ENCODE data around the gene SCML1. TPM values are rescaled to one million over a fixed set of nuclear protein-coding genes. Genes with fewer than 3 reads are reported as not detected.
A peak's percentile ranks its signal among the peaks of the same experiment; 100 is the strongest.

The SCML1 gene, protein sequence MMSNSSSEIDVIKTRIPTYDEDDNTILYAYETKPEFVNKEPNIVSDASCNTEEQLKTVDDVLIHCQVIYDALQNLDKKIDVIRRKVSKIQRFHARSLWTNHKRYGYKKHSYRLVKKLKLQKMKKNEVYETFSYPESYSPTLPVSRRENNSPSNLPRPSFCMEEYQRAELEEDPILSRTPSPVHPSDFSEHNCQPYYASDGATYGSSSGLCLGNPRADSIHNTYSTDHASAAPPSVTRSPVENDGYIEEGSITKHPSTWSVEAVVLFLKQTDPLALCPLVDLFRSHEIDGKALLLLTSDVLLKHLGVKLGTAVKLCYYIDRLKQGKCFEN
- polyA plus RNA-seq = 10 to 100 TPM in 1 of 2 donors, 1 to 10 TPM in 1; 5.5 to 12.5 TPM

DNA sequence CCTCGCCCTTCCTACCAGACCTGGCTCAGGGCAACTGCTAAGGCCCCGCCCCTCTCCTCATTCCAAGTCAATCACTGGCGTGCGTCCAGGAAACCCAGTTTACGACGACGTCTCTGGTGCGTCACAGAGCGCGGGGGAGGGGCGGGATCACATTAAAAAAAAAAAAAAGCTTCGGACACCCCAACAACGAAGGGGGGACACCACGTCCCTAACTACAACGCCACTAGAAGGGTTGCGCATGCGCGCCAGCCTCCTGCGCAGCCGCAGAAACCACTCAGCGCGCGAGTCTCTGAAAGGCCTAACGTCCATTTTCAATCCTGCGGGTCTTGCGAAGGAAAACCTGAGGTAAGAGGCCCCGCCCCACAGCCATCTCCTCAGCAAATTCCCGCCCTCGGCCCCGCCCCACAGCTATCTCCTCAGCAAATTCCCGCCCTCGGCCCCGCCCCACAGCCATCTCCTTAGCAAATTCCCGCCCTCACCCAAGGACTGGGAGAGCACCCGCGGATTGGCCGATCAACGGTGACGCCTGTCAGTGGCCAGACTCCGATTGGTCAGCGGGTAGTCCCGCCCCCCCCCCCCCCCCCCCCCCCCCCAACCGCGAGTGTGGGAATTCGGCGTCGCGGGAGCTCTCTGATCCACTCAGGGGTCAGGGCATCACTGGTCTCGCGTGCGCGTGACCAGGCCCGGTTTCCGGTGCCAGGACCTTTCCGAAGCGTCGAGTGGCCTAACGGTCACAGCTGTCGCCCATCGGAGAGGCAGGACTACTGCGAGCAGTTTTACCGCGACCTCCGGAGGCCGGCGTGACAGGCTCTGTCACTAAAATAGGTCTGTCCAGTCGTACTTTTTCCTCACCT, at the start of gene SCML1:
TSS of gene SCML1 (plus strand) at position 638 of the 854 bp plus-strand sequence. CDS start 6,694 bp downstream, outside the sequence.
- no peaks in the 10 kb centered on the region for H3K36me3 ChIP-seq (ENCODE audit: control insufficient read depth in 2 of 2, insufficient read depth in 2 of 2, low read length in 1 of 2)
- peak within 1 kb of the TSS; percentile 89 to 94 for H3K27ac ChIP-seq (ENCODE audit: low read depth in 2 of 2, low read length in 1 of 2)
- H3K4me3 ChIP-seq (ENCODE audit: low read depth in 1 of 2, low read length in 2 of 2) = peak within 1 kb of the TSS; percentile 64 to 66
- WGBS, 2 donors = 1 to 39% methylated on average over 53 to 64 of the region's 67 CpGs
- H3K9me3 ChIP-seq (ENCODE audit: control insufficient read depth in 2 of 2, insufficient read depth in 1 of 2, low read depth in 1 of 2, low read length in 1 of 2) = peaks cover 0 to 6% of the 10 kb centered on the region in 2 donors
- no peaks in the 10 kb centered on the region for H3K27me3 ChIP-seq (ENCODE audit: control insufficient read depth in 1 of 2, insufficient read depth in 2 of 2, low read length in 2 of 2)
- no peaks in the 10 kb centered on the region for H3K4me1 ChIP-seq (ENCODE audit: control insufficient read depth in 2 of 2, insufficient read depth in 2 of 2, low read length in 1 of 2)

DNA sequence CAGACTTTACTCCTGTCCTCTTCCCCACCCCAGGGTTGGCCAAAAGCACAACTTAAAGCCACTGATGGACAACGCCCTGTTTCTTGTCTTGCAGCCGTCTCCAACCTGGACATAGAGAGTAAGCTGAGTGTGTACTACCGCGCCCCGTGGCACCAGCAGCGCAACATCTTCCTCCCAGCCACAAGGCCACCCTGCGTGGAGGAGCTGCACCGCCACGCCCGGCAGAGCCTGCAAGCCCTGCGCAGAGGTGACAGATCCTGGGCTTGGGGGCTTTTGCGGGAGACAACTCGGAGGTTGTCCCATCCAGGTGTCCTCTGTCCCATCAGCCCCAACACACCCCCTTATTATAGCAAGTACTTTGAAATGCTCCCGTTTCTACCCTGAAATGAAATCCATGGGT, 49.6 kb upstream of the SCML1 start:
- no peaks in the 10 kb centered on the region for H3K4me1 ChIP-seq (ENCODE audit: control insufficient read depth in 2 of 2, insufficient read depth in 2 of 2, low read length in 1 of 2)
- no peaks in the 10 kb centered on the region for H3K27me3 ChIP-seq (ENCODE audit: control insufficient read depth in 1 of 2, insufficient read depth in 2 of 2, low read length in 2 of 2)
- WGBS, 2 donors = 90 to 95% methylated on average over 13 to 14 of the region's 14 CpGs

DNA sequence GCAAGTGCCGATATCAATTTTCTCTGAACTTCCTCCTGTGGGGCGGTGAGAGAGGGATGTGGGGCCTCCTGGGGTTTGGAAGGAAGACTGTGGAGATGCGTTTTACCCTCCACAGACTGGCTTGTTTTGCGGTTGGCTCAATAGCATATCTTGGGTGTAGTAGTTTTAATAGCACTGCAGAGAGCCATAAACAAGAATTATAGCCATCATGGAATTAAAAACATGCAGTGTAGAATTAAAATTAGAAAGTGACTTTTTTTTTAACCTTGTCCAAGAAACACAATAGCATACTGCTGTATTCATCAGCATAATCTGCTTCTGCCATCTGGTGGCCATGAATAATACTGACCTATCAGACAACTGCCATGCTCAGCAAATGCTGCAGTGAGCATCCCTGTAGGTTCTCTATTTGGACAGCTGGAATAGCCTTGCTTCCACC, 47.3 kb upstream of the SCML1 start:
- no peak overlapping the region for H3K27ac ChIP-seq (ENCODE audit: low read depth in 2 of 2, low read length in 1 of 2)
- WGBS, 2 donors = 50 to 54% methylated on average over 4 of the region's 4 CpGs
- no peaks in the 10 kb centered on the region for H3K27me3 ChIP-seq (ENCODE audit: control insufficient read depth in 1 of 2, insufficient read depth in 2 of 2, low read length in 2 of 2)
- H3K4me3 ChIP-seq (ENCODE audit: low read depth in 1 of 2, low read length in 2 of 2) = no peak overlapping the region
- no peaks in the 10 kb centered on the region for H3K9me3 ChIP-seq (ENCODE audit: control insufficient read depth in 2 of 2, insufficient read depth in 1 of 2, low read depth in 1 of 2, low read length in 1 of 2)
- no peaks in the 10 kb centered on the region for H3K36me3 ChIP-seq (ENCODE audit: control insufficient read depth in 2 of 2, insufficient read depth in 2 of 2, low read length in 1 of 2)
- H3K4me1 ChIP-seq (ENCODE audit: control insufficient read depth in 2 of 2, insufficient read depth in 2 of 2, low read length in 1 of 2) = no peaks in the 10 kb centered on the region

More for the DNA sequence above, 49.6 kb upstream of the SCML1 start:
- Histone ChIP-seq H3K9me3 (ENCODE audit: control insufficient read depth in 2 of 2, insufficient read depth in 1 of 2, low read depth in 1 of 2, low read length in 1 of 2) (no peaks in the 10 kb centered on the region), H3K27ac (ENCODE audit: low read depth in 2 of 2, low read length in 1 of 2) (no peak overlapping the region), H3K36me3 (ENCODE audit: control insufficient read depth in 2 of 2, insufficient read depth in 2 of 2, low read length in 1 of 2) (no peaks in the 10 kb centered on the region), H3K4me3 (ENCODE audit: low read depth in 1 of 2, low read length in 2 of 2) (no peak overlapping the region)

DNA sequence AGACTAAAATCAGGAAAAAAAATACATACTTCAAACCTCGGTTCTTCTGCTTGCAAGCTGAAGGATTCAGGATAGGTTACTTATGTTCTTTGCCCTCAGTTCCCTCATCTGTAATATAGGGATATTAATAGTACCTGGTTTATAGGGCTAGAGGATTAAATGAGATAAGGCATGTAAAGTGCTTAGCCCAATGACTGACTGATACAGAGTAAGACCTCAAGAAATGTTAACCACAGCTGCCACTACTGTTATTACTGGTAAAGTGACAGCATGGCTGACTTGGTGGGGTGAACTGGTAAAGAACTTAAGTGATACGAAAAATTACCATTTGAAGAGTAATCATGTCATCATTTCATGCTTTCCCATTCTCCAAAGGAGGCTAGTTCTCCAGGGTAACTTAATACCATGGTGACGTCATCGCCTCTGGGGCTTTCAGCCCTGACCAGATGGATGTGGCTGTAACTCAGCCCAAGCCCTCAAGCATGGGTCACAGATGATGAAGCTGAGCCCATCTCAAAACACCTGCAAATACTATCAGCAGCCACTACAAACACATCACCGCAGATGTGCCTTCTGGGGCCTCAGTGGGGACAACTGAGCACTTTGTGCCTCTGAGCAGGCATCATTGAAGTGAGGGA, 44.5 kb upstream of the SCML1 start:
- H3K36me3 ChIP-seq (ENCODE audit: control insufficient read depth in 2 of 2, insufficient read depth in 2 of 2, low read length in 1 of 2) = no peaks in the 10 kb centered on the region
- H3K9me3 ChIP-seq (ENCODE audit: control insufficient read depth in 2 of 2, insufficient read depth in 1 of 2, low read depth in 1 of 2, low read length in 1 of 2) = no peaks in the 10 kb centered on the region
- H3K27me3 ChIP-seq (ENCODE audit: control insufficient read depth in 1 of 2, insufficient read depth in 2 of 2, low read length in 2 of 2) = no peaks in the 10 kb centered on the region
- no peak overlapping the region for H3K27ac ChIP-seq (ENCODE audit: low read depth in 2 of 2, low read length in 1 of 2)
- no peak overlapping the region for H3K4me3 ChIP-seq (ENCODE audit: low read depth in 1 of 2, low read length in 2 of 2)
- H3K4me1 ChIP-seq (ENCODE audit: control insufficient read depth in 2 of 2, insufficient read depth in 2 of 2, low read length in 1 of 2) = no peaks in the 10 kb centered on the region
- WGBS, 2 donors = 63 to 84% methylated on average over 5 of the region's 5 CpGs

DNA sequence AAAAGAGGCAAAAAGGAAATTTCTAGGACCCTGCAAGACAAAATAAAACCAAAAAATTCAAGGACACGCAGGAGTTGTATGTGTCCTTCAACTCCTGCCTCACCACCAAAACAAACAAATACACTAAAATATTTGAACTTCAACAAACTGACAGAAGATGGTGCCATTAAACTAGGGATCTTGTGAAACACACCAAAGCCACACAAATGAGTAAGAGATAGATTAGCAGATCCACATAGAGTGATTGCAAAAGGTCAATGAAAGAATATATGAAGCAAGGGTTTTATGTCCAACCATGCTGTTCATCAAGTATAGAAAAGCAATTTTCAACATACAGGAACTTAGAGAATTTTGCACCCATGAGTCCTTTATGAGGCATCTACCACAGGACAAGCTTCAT, 40.1 kb upstream of the SCML1 start:
- no peaks in the 10 kb centered on the region for H3K9me3 ChIP-seq (ENCODE audit: control insufficient read depth in 2 of 2, insufficient read depth in 1 of 2, low read depth in 1 of 2, low read length in 1 of 2)
- H3K27ac ChIP-seq (ENCODE audit: low read depth in 2 of 2, low read length in 1 of 2) = no peak overlapping the region
- H3K4me3 ChIP-seq (ENCODE audit: low read depth in 1 of 2, low read length in 2 of 2) = no peak overlapping the region
- 57 to 90% methylated on average over 1 of the region's 1 CpG for WGBS, 2 donors
- no peaks in the 10 kb centered on the region for H3K4me1 ChIP-seq (ENCODE audit: control insufficient read depth in 2 of 2, insufficient read depth in 2 of 2, low read length in 1 of 2)
- H3K27me3 ChIP-seq (ENCODE audit: control insufficient read depth in 1 of 2, insufficient read depth in 2 of 2, low read length in 2 of 2) = no peaks in the 10 kb centered on the region
- H3K36me3 ChIP-seq (ENCODE audit: control insufficient read depth in 2 of 2, insufficient read depth in 2 of 2, low read length in 1 of 2) = no peaks in the 10 kb centered on the region

DNA sequence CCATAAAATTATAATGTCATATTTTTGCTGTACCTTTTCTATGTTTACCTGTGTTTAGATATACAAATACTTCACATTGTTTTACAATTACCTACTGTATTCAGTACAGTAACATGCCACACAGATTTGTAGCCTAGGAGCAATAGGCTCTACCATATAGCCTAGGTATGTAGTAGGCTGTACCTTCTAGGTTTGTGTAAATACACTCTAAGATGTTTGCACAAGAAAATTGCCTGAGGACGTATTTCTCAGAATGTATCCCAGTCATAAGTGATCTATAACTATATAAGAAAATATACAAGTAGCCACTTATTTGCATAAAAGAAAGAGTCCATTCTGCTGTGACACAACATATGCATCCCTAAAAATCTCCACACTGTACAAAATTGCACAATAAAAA, 36.3 kb upstream of the SCML1 start:
- WGBS, 2 donors = 73 to 80% methylated on average over 1 of the region's 1 CpG
- H3K4me1 ChIP-seq (ENCODE audit: control insufficient read depth in 2 of 2, insufficient read depth in 2 of 2, low read length in 1 of 2) = no peaks in the 10 kb centered on the region
- H3K27me3 ChIP-seq (ENCODE audit: control insufficient read depth in 1 of 2, insufficient read depth in 2 of 2, low read length in 2 of 2) = no peaks in the 10 kb centered on the region
- no peak overlapping the region for H3K4me3 ChIP-seq (ENCODE audit: low read depth in 1 of 2, low read length in 2 of 2)
- no peak overlapping the region for H3K27ac ChIP-seq (ENCODE audit: low read depth in 2 of 2, low read length in 1 of 2)
- no peaks in the 10 kb centered on the region for H3K36me3 ChIP-seq (ENCODE audit: control insufficient read depth in 2 of 2, insufficient read depth in 2 of 2, low read length in 1 of 2)
- H3K9me3 ChIP-seq (ENCODE audit: control insufficient read depth in 2 of 2, insufficient read depth in 1 of 2, low read depth in 1 of 2, low read length in 1 of 2) = no peaks in the 10 kb centered on the region

DNA sequence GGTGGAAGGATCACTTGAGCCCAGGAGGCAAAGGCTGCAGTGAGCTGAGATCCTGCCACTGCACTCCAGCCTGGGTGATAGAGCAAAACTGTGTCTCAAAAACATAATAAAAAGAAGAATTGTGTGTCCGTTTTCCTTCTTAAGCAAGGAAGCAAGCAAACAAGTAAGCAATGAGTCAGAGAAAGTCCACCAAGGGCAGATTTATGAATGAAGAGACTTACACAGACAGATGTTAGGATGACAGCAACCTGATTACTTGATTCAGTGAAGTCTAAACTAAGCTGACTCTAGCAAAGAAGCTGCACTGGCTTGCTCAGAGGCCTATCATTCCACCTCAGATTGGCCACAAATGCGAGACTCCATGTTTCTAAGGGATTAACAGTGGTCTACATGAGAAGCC, 34.1 kb upstream of the SCML1 start:
- no peaks in the 10 kb centered on the region for H3K4me1 ChIP-seq (ENCODE audit: control insufficient read depth in 2 of 2, insufficient read depth in 2 of 2, low read length in 1 of 2)
- H3K27me3 ChIP-seq (ENCODE audit: control insufficient read depth in 1 of 2, insufficient read depth in 2 of 2, low read length in 2 of 2) = no peaks in the 10 kb centered on the region
- H3K27ac ChIP-seq (ENCODE audit: low read depth in 2 of 2, low read length in 1 of 2) = no peak overlapping the region
- 78 to 87% methylated on average over 2 of the region's 2 CpGs for WGBS, 2 donors
- H3K9me3 ChIP-seq (ENCODE audit: control insufficient read depth in 2 of 2, insufficient read depth in 1 of 2, low read depth in 1 of 2, low read length in 1 of 2) = no peaks in the 10 kb centered on the region
- no peak overlapping the region for H3K4me3 ChIP-seq (ENCODE audit: low read depth in 1 of 2, low read length in 2 of 2)
- no peaks in the 10 kb centered on the region for H3K36me3 ChIP-seq (ENCODE audit: control insufficient read depth in 2 of 2, insufficient read depth in 2 of 2, low read length in 1 of 2)

DNA sequence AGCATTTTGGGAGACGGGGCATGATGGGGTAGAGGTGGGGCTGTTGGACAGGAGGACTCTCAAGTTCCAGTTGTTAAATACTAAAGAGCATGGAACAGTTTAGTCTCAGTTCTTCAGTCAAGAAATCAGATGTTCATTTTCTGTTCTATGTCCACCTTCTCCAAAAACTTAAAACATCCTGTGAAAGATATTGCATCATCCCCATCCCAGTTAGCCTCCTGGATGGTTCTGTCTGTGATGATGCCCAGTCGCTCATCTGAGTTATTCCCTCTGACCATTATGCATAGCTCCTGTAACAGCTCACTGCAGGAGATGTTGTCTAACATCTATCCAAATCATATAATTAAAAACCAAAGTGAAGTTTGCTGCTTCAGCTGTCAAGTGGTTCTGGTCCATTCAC, 32.1 kb upstream of the SCML1 start:
- Histone ChIP-seq H3K4me1 (ENCODE audit: control insufficient read depth in 2 of 2, insufficient read depth in 2 of 2, low read length in 1 of 2) (no peaks in the 10 kb centered on the region), H3K9me3 (ENCODE audit: control insufficient read depth in 2 of 2, insufficient read depth in 1 of 2, low read depth in 1 of 2, low read length in 1 of 2) (no peaks in the 10 kb centered on the region), H3K36me3 (ENCODE audit: control insufficient read depth in 2 of 2, insufficient read depth in 2 of 2, low read length in 1 of 2) (no peaks in the 10 kb centered on the region), H3K27me3 (ENCODE audit: control insufficient read depth in 1 of 2, insufficient read depth in 2 of 2, low read length in 2 of 2) (no peaks in the 10 kb centered on the region), H3K27ac (ENCODE audit: low read depth in 2 of 2, low read length in 1 of 2) (no peak overlapping the region), H3K4me3 (ENCODE audit: low read depth in 1 of 2, low read length in 2 of 2) (no peak overlapping the region)
- 77 to 90% methylated on average over 2 of the region's 2 CpGs for WGBS, 2 donors

DNA sequence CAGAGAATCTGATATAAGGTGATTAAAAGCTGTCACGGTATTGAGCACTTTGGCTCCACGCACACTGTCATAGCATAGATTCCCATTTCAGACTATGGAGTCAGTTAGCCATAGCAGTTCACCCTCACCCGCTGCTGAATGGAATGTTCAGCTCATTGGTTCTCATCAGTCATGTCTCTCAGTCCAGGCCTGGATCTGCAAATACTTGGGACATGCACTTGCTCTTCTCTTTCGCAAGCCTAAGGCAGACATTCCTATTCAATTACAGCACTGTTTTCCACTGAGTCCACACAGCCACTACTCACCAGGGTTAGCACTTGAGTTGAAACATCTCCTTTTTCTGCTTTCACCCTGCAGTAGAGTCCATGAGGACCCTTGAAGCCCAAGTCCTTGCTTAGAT, 30.6 kb upstream of the SCML1 start:
- WGBS, 2 donors = 77 to 87% methylated on average over 4 of the region's 4 CpGs
- Histone ChIP-seq H3K9me3 (ENCODE audit: control insufficient read depth in 2 of 2, insufficient read depth in 1 of 2, low read depth in 1 of 2, low read length in 1 of 2) (no peaks in the 10 kb centered on the region), H3K4me3 (ENCODE audit: low read depth in 1 of 2, low read length in 2 of 2) (no peak overlapping the region), H3K27ac (ENCODE audit: low read depth in 2 of 2, low read length in 1 of 2) (no peak overlapping the region), H3K27me3 (ENCODE audit: control insufficient read depth in 1 of 2, insufficient read depth in 2 of 2, low read length in 2 of 2) (no peaks in the 10 kb centered on the region), H3K4me1 (ENCODE audit: control insufficient read depth in 2 of 2, insufficient read depth in 2 of 2, low read length in 1 of 2) (no peaks in the 10 kb centered on the region), H3K36me3 (ENCODE audit: control insufficient read depth in 2 of 2, insufficient read depth in 2 of 2, low read length in 1 of 2) (no peaks in the 10 kb centered on the region)
